ENCODE results near the gene DOCK10.

DOCK10 gene

DNA sequence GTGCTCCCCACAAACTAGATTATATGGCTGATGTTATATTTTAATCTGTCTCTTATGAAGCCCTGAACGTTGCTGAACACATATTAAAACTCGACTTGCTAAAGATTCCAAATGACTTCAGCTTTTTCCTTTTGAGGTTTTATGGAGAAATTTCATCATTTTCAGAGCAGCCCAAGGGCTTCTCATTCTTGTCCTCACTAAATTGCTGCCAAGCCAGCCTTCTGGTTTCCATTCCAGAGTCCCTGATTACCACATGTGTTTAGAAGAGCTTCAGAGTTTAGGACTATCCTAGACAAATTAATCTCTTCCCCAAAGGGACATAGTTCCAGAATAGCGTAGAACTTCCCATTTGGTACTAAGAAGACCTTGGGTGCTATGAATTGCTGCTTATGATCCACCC, 248.3 kb downstream of the DOCK10 start:
- FAIRE-seq (no peak), DNase-seq (ENCODE audit: low spot score) (no peak)

DNA sequence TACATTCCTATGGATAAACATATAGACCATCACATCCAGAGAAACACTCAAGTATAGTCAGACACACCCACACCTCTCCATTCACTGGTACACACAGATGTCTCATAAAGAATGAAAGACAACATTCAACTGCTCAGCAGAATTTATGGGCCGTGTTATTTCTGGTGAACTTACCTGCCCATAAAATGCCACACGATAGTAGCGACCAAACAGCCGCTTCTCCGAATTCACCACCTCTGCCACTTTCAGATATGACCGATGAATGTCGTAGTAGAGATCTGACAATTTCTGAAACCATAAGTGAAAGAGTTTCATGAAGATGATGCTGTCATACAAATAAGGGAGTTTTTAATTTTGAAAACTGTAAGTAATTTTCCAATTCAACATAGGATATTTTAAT, 255.4 kb downstream of the DOCK10 start:
- DNase-seq (ENCODE audit: low spot score) (no peak), FAIRE-seq (no peak)

DNA sequence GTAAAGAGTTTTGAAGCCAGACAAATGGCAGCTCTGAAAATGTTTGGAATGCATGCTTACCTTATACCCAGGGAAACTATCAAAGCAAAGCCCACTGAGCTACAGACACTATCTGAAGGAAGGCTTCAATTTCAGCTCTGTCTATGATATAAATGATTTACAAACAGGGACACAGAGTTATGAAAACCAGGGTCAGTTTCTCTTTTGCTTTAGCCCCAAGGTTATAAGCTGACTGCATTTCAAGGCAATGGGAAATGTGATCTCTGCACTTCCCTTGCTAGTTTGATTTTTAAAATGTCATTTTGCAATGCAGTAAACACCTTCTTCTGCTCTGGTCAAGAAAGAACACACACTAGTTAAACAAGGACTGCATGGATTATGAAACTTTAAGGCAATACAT, 260.9 kb downstream of the DOCK10 start:
- DNase-seq (ENCODE audit: low spot score) = no peak
- no peak for FAIRE-seq

DNA sequence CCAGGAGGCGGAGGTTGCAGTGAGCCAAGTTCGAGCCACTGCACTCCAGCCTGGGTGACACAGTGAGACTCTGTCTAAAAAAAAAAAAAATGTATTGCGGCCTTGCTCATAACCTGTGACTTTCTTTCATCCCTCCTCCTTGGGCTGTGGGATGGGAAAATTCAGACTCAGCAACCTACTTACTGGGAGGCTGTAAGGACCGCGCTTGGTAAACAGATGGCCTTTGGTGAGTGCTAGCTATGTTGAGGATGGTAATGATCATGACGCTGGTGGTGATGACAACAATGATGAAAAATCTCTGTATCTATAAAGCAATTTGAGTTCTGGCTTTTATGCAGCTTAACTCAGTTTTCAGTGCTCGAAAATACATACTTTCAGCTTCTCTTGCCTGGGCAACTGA, 261.4 kb downstream of the DOCK10 start:
- DNase-seq (ENCODE audit: low spot score) (no peak), FAIRE-seq (no peak)

DNA sequence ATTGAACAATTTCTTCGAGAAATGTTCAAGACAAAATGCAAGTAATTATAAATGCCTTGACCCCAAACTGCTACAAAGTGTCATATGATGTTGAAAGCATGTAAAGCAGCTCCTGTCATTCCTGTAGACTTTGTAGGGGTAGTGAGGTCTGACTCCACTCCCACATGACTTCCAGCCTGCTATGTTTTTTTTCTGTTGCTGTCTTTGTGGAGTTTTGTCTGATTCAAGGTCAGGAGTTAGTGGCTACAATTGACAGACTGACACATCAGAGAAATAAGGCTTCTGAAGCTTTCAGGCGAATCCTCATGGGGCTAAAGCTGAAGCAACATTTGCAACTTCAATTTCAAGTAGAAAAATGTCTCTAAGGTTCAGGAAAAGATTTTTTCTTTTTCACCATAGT, 262.2 kb downstream of the DOCK10 start:
- no peak for DNase-seq (ENCODE audit: low spot score)
- FAIRE-seq = no peak

DNA sequence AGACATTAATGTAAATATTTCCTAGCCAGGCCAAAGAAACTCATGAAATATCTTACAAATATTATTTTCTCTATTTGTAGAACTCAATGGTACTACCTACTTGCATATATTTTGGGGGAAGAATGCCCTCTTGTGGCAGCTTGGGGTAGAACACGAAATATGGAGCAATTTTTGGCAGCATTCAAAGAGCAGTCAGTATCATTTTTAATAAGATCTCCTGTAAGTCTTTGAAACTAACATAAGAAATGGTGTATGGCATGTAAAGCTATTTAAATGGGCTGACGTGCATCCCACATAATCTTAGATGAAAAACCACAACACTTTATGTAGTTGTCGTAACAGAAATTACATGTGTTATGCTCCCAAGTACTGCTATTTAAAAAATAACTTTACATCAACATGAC, 263.8 kb downstream of the DOCK10 start:
- no peak for FAIRE-seq
- peak; percentile 43 for DNase-seq (ENCODE audit: low spot score)

DNA sequence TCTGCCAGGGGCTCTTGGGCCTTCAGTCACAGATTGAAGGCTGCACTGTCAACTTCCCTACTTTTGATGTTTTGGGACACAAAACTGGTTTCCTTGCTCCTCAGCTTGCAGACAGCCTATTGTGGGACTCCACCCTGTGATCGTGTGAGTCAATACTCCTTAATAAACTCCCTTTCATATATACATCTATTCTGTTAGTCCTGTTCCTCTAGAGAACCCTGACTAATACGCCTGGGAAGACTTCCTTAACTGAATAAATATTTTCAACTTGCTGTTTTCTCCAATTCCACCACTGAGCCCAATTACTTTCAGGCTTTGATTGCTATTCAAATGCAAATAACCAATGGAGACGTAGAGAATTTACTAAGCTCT, 264.7 kb downstream of the DOCK10 start:
- no peak for FAIRE-seq

DNA sequence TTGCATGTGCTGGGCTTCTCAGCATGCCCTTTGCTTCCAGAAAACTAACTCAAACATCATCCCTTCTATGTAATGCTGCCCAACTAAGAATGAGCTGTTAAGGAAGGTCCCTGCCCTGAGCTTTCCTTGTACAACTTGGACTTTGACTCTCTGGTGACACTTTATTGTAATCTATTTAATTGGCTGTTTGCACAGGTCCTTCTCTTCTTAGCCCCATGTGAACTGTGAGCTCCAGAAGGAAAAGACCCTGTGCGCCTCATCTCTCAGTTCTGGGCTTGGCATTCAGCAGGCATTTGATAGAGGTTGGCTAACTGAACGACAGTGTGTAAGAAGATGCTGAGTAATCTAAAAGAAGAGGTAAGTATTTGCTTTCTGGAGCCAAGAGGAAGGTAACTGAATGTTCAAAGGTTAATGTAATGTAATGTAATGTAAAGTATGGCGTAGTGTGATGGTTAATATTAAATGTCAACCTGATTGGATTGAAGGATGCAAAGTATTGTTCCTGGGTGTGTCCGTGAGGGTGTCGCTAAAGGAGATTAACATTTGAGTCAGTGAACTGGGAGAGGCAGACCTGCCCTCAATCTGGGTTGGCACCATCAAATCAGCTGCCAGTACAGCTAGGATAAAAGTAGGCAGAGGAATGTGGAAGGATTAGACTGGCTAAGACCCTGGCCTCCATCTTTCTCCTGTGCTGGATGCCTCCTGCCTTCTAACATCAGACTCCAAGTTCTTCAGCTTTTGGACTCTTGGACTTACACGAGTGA, 265.3 kb downstream of the DOCK10 start:
- no peak for FAIRE-seq

More for the DNA sequence above, 264.7 kb downstream of the DOCK10 start:
- no peak for DNase-seq (ENCODE audit: low spot score)

DNA sequence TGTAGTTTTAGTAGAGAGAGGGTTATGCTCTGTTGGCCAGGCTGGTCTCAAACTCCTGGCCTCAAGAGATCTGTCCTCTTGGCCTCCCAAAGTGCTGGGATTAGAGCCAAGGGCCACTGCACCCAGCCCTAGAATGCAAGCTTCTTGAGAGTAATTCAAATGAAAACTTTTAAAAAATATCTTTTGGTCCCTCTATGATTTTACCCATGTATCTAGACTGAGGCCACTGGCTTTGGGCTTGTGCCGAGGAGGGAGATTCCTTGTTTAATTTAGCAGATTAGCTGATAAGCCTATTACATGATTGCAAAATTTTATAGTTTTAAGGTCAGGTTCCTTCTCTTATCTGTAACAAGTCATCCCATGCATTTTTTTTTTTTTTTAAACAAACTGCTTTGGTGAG, 266.6 kb downstream of the DOCK10 start:
- FAIRE-seq (no peak), DNase-seq (ENCODE audit: low spot score) (no peak)

More for the DNA sequence above, 265.3 kb downstream of the DOCK10 start:
- no peak for DNase-seq (ENCODE audit: low spot score)

DNA sequence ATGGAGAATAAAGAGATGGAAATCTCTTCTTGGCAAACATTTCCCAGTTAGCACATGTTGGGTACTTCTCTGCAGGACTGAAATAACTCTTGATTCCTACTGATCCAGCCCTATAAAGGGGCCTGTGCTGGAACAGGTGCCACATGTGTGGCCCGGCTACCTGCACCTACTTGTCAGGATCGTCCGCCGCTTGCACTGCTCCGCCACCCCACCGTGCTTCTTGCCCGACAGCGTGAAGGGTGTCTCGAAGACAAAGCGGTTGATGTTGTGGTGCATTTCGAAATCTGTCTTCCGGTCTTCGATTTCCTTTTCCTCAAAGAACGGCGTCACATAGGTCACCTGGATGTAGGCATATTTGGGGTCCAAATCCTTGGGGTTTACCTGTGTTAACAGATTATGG, 267.5 kb downstream of the DOCK10 start:
- DNase-seq (ENCODE audit: low spot score) (no peak), FAIRE-seq (no peak)

DNA sequence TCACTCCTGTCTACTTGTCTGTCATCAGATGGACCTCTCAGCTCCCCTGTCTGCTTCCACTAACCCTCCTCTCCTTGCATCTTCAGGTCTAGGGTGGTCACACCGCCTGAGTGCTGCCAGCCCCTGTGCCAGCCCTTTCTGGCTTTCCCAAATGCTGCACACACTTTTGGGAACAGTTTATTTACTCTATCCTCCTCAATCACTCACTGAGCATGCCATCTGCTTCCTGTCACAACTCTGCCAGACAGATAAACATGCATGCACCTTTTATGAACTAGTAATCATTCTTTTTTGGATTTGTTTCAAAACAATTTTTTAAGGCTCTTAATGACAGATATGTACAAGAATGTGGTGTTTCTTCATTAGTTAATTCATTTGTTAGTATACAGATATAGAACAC, 269.8 kb downstream of the DOCK10 start:
- no peak for DNase-seq (ENCODE audit: low spot score)
- FAIRE-seq = no peak

DNA sequence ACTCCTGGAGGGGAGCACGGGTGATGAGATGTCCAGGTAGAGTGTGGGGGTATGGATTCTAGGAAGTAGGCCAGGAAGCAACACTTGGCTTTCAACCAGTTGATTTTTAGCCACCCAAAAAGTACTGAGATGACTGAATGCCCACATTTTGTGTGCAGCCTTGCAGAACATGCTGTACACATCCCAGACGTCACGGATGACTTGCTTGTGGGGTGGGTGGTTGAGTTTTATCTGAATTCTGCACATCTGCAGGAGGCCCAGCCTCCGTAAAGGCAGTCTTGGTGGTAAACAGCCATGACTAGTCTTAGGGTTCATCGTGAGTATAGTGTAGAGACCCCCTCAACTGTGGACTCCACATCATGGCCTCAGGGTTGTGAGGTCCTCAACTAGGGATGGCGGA, 272.8 kb downstream of the DOCK10 start:
- DNase-seq (ENCODE audit: low spot score) = no peak
- no peak for FAIRE-seq

DNA sequence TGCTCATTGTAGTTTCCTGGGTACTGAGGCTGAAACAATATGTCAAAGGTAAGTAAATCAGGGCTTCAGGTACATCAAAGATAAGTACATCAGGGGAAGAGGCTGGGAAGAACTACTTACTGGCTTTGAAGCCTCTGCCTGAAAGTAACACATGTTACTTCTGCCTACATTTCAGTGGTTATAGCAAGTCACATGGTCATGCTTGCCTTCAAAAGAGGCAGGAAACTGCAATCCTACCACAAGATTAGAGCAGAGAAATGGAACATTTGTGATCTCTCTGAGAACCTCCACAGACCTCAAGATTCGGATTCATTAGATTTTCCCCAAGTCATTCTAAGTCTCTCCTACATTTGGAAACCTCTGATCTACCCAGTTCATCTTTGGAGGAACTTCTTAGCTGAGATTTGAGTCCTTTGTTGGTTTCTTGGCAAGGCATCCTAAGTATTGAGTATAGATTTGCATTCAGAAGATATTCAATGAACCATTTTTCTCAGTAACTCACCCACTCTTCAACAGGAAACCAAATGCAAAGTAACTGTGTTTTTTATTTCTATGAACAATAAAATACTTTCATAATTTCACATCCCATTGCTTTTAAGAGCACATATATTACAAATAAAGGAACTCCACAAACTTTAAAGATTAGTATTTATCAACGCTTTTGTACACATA, 277.6 kb downstream of the DOCK10 start:
- no peak for DNase-seq (ENCODE audit: low spot score)
- FAIRE-seq = no peak

DNA sequence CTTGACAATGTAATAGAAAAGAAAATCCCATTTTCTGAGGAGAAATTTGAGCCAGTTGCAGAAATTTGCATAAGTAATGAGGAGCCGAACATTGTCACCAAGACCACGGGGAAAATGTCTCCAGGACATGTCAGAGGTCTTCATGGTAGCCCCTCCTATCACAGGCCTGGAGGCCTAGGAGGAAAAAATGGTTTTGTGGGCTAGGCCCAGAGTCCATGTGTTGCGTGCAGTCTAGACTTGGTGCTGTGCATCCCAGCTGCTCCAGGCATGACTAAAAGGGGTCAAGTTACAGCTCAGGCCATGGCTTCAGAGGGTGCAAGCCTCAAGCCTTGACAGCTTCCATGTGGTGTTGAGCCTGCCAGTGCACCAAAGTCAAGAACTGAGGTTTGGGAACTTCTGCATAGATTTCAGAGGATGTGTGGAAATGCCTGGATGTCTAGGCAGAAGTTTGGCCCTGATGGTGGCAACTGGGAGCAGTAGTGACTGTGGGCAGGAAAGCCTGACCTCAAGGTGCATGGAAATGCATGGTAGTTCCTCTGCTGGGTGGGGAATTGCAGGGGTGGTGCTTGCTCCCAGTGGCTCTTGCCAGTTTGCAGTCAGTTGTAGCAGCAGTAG, 284.2 kb downstream of the DOCK10 start:
- FAIRE-seq = no peak

DNA sequence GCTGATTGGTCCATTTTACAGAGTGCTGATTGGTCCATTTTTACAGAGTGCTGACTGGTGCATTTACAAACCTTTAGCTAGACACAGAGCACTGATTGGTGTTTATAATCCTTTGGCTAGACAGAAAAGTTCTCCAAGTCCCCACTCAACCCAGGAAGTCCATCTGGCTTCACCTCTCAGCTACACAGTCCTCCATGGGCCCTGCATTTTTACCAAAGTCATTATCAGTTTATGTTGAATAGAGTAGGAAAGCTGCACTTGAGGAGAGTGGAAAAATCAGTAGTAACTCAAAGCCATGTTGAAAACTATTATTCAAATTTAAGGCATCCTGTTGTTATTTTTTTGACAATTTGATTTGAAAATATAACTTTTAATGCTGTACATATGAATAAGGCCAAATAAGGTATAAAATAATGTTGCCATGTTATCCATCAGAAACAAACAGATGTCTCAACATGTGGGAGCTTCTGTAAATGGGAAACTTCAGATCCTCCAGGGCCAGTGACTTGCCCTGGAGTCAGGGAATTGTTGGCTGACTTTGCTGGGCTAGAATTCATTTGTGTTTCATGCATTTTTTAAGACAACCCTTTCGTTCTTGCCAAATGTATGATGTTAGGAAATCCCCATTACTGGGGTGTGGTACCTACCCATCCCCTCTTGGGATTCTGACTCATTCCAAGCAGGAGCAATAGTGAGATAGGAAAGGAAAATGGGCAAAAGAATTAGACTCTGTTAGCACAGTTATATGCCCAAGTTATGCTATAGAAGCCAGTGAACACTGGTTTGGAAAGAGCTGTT, 288.3 kb downstream of the DOCK10 start:
- DNase-seq (ENCODE audit: low spot score) (no peak), FAIRE-seq (no peak)

More for the DNA sequence above, 284.2 kb downstream of the DOCK10 start:
- no peak for DNase-seq (ENCODE audit: low spot score)

DNA sequence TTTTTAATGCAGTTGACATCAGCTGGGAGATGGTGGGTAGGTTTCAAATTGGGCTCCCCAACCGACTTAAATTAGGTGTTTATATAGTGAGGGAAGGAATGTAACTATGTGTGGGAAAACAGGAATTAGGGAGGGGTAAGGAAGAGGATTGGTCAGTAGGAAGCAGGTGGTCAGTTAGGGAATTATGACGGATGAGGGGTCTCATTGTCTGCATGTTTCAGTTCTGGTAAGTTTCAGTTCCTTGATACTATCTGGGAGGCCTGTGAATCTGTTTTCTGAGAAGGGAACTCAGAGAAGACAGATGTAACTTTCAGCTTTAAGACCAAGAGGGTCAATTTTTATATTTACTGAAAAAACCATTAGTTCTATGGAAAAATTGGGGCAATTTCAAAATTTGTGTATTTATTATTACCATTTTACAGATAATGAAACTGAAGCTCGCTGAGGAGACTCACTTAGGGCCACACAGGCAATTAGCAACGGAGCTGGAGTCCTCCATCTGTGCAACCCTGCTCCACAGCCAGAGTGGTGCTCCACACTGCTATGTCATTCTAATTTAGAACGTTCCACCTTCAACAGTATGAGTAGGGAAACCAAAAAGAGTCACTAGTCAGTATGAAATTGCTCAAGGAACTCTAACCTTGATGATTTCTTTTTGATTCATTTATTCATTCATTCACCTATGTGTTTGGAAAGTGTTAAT, 290.1 kb downstream of the DOCK10 start:
- DNase-seq (ENCODE audit: low spot score) (no peak), FAIRE-seq (no peak)

DNA sequence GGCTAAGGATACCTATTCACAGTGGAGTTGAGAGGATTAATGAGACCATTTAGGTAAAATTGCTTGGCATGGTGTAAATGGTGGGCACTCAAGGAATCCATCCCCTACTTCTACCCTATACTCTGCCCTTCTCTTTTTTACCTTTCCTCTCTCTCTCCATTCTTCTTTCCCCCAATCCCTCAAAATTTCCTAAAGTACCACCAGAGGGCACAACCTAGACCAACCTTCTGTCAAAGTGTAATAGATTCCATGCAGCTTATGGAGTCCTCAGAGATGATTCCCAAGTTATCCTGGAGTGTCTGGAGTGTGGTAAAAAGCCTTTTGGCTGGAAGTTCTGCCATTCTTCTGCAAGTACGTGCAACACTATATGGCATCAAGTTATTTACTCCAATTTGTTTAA, 293.1 kb downstream of the DOCK10 start:
- peak; percentile 12 for DNase-seq (ENCODE audit: low spot score)

DNA sequence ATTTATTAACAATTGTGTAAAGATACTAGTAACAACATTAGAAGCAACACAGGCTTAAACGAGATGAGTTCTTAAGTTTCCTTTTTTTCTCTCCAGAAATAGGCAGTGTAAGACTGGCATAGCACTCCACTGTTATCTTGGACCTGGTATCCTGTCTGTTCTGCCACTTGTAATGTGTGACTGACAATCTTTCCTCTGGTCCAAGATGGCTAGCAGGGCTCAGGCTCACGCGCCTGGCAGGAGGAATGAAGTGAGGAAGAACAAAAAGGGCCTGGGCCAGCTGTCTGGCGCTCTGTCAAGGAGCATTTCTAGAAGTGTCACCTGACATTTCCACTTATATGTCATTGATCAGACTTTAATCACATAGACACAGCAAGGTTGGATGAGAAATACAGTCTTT, 294.5 kb downstream of the DOCK10 start:
- DNase-seq (ENCODE audit: low spot score) (no peak), FAIRE-seq (no peak)

More for the DNA sequence above, 293.1 kb downstream of the DOCK10 start:
- FAIRE-seq = no peak

DNA sequence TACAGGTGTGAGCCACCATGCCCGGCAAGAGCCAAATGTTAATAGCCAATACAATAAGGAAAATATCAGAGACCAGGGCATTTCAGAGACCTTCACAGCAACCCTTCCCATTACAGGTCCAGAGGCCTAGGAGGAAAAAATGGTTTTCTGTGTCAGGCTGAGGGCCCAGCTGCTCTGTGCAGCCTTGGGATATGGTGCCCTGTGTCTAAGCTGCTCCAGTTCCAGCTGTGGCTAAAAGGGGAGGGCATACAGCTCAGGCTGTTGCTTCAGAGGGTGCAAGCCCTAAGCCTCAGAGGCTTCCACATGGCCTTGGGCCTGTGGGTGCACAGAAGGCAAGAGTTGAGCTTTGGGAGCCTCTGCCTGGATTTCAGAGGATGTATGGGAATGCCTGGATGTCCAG, 306.0 kb downstream of the DOCK10 start:
- no peak for DNase-seq (ENCODE audit: low spot score)
- no peak for FAIRE-seq

DNA sequence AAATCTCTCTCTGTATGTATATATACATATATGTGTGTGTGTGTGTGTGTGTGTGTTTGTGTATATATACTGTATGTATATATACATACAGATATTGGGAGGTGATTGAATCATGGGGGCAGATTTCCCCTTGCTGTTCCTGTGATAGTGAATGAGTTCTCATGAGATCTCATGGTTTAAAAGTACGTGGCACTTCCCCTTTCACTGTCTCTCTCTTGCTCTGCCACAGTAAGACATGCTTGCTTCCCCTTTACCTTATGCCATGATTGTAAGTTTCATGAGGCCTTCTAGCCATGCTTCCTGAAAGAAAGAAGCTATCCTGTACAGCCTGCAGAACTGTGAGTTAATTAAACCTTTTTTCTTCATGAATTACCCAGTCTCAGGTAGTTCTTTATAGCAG, 307.3 kb downstream of the DOCK10 start:
- FAIRE-seq = no peak
- no peak for DNase-seq (ENCODE audit: low spot score)

DNA sequence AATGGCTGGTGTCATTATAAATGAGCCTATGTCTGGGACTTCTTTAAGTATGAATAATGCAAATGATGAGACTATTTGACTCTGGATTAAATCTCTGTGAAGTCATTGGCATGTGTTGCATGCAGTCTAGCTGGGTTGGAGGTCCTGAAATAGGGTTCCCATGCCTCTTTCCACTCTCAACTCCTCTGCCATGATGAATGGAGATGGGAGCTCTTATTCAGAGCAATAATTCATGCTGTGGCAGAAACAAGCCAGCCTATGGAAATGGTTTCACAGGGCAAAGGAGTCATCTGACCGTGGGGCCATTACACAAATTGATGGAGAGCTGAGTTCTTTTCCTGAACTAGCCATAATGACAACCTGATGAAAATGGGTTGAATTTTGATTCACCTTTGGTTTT, 310.6 kb downstream of the DOCK10 start:
- FAIRE-seq (no peak), DNase-seq (ENCODE audit: low spot score) (no peak)
